Mucosa of descending colon (tissue), 3 donors: ENCODE results near the gene MAB21L1. TPM values are rescaled to one million over a fixed set of nuclear protein-coding genes. Genes with fewer than 3 reads are reported as not detected.

Experiments used
- ATAC-seq: fragments of 200-7000 bp; cut with Tn5 transposase; one replicate; pipeline ENCODE4 v1.9.1; 2020; ENCODE audit warnings: mild to moderate bottlenecking, moderate library complexity
- DNase-seq, 3 donors: peaks; one replicate each; pipeline ENCODE4 v3.0.0-alpha.2; 2020
- H3K36me3 ChIP-seq: fragments of 200-600 bp; one replicate; pipeline ENCODE4 v1.8.0; 2021; ENCODE audit warnings: low read depth, mild to moderate bottlenecking
- H3K4me1 ChIP-seq: fragments of 200-600 bp; one replicate; pipeline ENCODE4 v1.8.0; 2021; ENCODE audit warnings: low read depth, mild to moderate bottlenecking
- H3K4me3 ChIP-seq: fragments of 200-600 bp; one replicate; pipeline ENCODE4 v1.8.0; 2021; ENCODE audit warnings: mild to moderate bottlenecking
- H3K9me3 ChIP-seq: fragments of 200-600 bp; one replicate; pipeline ENCODE4 v1.8.0; 2021; ENCODE audit warnings: mild to moderate bottlenecking
- intact Hi-C, 2 donors: fragments of 100-400 bp; cut with DNase I in 1 of 2; cut with micrococcal nuclease in 1 of 2; formaldehyde crosslinking; loops; one replicate each; pipeline versions ENCODE4 v1.11.0 to v1.11.1; 2022; cut with DNase I, micrococcal nuclease
- long read RNA-seq, 2 donors: library from polyadenylated mRNA; unstranded; transcript quantifications; one replicate each; pipeline ENCODE4 v2.0.0, GENCODE V29; 2019 to 2021
- total RNA-seq, 3 donors: library from RNA; stranded (reverse); fragmentation: NEBNext Ultra II Directional in 2 of 3; extraction: Animal tissue kit (Norgen Biotek cat#: 25700) in 2 of 3; gene quantifications; one replicate each; pipeline versions ENCODE4 v1.2.1 to v1.2.4, GENCODE V29; 2021 to 2023
- TF ChIP-seq, protein P1 (sequence below): fragments of 200-600 bp; IDR thresholded peaks from one replicate; pipeline ENCODE4 v1.8.0; 2022; ENCODE audit warnings: antibody characterized with exemption, mild to moderate bottlenecking
- donor health status: DM: no; HTN: no; CAD: no; lungs with moderate emphysema.
- donor health status: DM: no; HTN: no; CAD: no.
- donor health status: DM: no; HTN: yes; CAD: no.

Gene MAB21L1
- total RNA-seq, result 1 to 10 TPM in 1 of 3 donors, under 1 TPM in 2; 0.12 to 2.2 (median 0.34) TPM
- long read RNA-seq, donor 1, transcript MAB21L1-201 (1 exons, 3,028 nt), result major isoform, 7 of 10 reads
- long read RNA-seq, donor 1, partial matches to known transcripts, result 0 of 10 reads
- long read RNA-seq, donor 1, other reads (novel, unspliced or antisense), result 3 of 10 reads
- long read RNA-seq, donor 2, result 0 reads

DNA sequence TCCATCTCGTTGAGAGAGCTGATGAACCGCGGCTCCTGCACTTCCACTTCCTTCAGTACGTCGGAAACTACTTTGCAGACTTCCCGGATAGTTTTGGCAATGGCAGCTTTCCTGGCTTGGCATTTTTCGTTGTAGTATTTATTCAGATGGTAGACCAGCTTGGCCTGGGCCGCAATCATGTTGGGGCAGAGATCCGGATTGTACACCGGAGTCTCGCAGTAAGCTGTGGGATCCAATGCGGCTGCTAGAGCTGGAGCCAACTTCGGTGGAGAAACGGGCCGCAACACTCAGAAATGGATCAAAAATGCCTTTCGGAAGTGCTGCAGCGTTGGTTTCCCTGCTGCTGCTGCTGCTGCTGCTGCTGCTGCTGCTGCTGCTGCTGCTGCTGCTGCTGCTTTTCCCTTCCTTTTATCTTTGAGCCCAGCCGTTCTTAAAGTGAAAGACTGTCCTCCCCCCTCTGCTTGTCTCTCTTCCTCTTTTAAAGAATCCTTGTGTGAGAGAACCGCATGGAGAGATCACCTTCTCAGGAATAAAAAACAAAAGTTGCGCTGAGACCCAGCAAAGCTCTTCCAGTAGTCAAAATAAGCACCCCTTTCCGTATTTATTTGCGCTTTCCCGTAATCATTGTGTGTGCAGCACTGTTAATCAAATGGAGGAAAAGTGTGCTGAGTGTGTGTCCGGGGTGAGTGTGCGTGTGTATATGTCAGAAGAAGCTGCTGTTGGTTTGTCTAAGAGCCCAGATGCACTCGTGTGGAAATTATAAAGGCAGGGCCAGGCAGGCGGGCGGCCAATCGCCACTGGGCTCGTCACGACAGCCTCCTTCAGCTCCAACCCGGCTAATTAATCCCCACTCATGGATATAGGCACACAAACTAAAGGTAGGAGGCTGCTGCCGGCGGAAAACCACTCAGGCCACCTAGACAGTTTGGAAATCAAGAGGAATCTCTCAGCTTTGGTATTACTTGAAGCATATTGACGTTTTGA, at the start of gene MAB21L1:
TSS of gene MAB21L1 (minus strand) at position 730 of the 984 bp plus-strand sequence. CDS start at position 179, 551 bp downstream.
- DNase-seq (peak in 1 of 3 donors; percentile 6), ATAC-seq (peak; percentile 17)
- H3K36me3 ChIP-seq, result no peaks in the 10 kb centered on the region
- H3K4me3 ChIP-seq, result no peak within 1 kb of the TSS
- no peaks in the 10 kb centered on the region for H3K9me3 ChIP-seq
- H3K4me1 ChIP-seq, result no peaks in the 10 kb centered on the region
- intact Hi-C loops, result no loop called here
- TF ChIP-seq, protein P1, sequence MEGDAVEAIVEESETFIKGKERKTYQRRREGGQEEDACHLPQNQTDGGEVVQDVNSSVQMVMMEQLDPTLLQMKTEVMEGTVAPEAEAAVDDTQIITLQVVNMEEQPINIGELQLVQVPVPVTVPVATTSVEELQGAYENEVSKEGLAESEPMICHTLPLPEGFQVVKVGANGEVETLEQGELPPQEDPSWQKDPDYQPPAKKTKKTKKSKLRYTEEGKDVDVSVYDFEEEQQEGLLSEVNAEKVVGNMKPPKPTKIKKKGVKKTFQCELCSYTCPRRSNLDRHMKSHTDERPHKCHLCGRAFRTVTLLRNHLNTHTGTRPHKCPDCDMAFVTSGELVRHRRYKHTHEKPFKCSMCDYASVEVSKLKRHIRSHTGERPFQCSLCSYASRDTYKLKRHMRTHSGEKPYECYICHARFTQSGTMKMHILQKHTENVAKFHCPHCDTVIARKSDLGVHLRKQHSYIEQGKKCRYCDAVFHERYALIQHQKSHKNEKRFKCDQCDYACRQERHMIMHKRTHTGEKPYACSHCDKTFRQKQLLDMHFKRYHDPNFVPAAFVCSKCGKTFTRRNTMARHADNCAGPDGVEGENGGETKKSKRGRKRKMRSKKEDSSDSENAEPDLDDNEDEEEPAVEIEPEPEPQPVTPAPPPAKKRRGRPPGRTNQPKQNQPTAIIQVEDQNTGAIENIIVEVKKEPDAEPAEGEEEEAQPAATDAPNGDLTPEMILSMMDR, result no peak

GRCh38 chr13:35524171-35524570, 47.7 kb upstream of the MAB21L1 start:
- Histone ChIP-seq H3K4me3 (no peak overlapping the region), H3K4me1 (no peaks in the 10 kb centered on the region), H3K9me3 (no peaks in the 10 kb centered on the region), H3K36me3 (no peaks in the 10 kb centered on the region)
- intact Hi-C loops, result no loop called here
- no peak for ATAC-seq
- DNase-seq, result no peak
- TF ChIP-seq, protein P1, result no peak

- TF ChIP-seq, protein P1, result no peak
- no peak for DNase-seq
- H3K9me3 ChIP-seq, result no peaks in the 10 kb centered on the region
These were observed 42.0 kb upstream of the MAB21L1 start for GRCh38 chr13:35518337-35518946.

DNA sequence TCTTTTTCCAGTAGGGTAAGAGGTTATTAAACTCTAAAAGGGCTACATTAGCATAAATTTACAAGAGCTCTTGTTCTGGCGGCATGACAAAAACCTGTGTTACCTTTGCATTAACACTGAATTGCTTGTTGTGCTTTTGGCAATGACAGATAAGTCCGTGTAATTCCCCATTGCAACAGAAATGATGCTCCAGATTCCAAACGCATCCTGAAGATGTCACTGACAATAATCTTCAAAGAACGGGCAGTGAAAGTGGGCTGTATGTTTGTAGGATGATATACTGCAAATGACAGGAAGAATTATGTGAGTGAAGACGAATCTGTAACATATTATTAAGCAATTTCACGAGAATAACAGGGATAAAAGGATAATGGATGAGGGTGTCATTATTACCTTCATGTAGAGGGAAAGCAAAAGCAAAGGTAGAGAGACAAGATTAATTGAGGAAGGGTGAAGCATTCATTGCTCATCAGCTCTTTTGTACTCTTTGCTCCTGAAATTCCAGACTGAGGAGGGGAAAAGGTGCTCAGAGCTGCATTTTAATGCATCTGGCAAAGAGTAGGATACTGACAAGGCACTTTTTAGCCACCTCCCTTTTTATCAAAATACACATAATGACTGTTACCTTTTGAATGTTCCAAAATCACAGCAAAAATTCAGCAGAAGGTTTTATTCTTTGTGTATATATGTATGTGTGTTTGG, 38.5 kb upstream of the MAB21L1 start:
- Histone ChIP-seq H3K36me3 (no peaks in the 10 kb centered on the region), H3K4me3 (no peak overlapping the region), H3K9me3 (no peaks in the 10 kb centered on the region), H3K4me1 (no peaks in the 10 kb centered on the region)
- TF ChIP-seq, protein P1, result no peak
- intact Hi-C loops, result no loop called here
- no peak for DNase-seq
- ATAC-seq, result no peak

More at GRCh38 chr13:35518337-35518946, 42.0 kb upstream of the MAB21L1 start:
- intact Hi-C loops, result no loop called here
- no peaks in the 10 kb centered on the region for H3K36me3 ChIP-seq
- no peak for ATAC-seq
- no peaks in the 10 kb centered on the region for H3K4me1 ChIP-seq
- H3K4me3 ChIP-seq, result no peak overlapping the region

GRCh38 chr13:35514061-35514477, 37.6 kb upstream of the MAB21L1 start:
- TF ChIP-seq, protein P1, result no peak
- no peaks in the 10 kb centered on the region for H3K36me3 ChIP-seq
- no peaks in the 10 kb centered on the region for H3K4me1 ChIP-seq
- intact Hi-C loops, result no loop called here
- H3K9me3 ChIP-seq, result no peaks in the 10 kb centered on the region
- DNase-seq (no peak), ATAC-seq (no peak)
- H3K4me3 ChIP-seq, result no peak overlapping the region
